ENCODE data around the gene ZNHIT6. TPM values are rescaled to one million over a fixed set of nuclear protein-coding genes. Genes with fewer than 3 reads are reported as not detected.

The ZNHIT6 gene
- total RNA-seq, 1 experiment from 2014 or later, result 16.1 TPM

DNA sequence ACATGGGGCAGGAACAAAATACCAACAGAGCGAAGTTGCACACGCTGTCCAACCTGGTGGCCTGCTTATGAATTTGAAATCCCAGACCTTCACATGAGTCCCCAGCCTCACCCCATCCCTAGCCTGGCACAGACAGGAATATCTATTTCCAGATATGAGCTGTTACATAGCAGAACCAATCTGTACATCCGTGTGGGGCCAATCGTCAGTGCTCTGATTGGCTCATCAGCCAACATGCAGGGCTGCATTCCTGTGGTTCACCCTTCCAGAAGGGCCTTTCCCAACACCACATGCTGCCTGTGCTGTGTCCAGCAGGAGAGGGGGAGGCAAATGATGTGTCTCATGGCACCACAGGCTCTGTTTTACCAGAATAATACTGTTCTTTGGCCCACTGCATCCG, 96.4 kb downstream of the ZNHIT6 start:
- TF ChIP-seq, protein P1, sequence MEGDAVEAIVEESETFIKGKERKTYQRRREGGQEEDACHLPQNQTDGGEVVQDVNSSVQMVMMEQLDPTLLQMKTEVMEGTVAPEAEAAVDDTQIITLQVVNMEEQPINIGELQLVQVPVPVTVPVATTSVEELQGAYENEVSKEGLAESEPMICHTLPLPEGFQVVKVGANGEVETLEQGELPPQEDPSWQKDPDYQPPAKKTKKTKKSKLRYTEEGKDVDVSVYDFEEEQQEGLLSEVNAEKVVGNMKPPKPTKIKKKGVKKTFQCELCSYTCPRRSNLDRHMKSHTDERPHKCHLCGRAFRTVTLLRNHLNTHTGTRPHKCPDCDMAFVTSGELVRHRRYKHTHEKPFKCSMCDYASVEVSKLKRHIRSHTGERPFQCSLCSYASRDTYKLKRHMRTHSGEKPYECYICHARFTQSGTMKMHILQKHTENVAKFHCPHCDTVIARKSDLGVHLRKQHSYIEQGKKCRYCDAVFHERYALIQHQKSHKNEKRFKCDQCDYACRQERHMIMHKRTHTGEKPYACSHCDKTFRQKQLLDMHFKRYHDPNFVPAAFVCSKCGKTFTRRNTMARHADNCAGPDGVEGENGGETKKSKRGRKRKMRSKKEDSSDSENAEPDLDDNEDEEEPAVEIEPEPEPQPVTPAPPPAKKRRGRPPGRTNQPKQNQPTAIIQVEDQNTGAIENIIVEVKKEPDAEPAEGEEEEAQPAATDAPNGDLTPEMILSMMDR (conservative IDR thresholded peaks at IDR 0.05), result no peak
- peak overlapping the region; percentile 91 for H3K27ac ChIP-seq
- H3K4me3 ChIP-seq, result peak overlapping the region; percentile 12; the same call in 1 of the 2 replicates
- intact Hi-C loops (cut with micrococcal nuclease; ENCODE audit: unreplicated experiment), result loop anchor here (1.0 to 2.0 kb wide), 4 partner anchors 17 to 283 kb away; no protein-coding TSS in a partner anchor
- peak; percentile 81 to 99 for DNase-seq
- no peak overlapping the region for H2AFZ ChIP-seq
- no peaks in the 10 kb centered on the region for H3K79me2 ChIP-seq (ENCODE audit: low read depth)
- ChIA-PET CTCF (interaction anchor here (1.1 kb wide), 1 partner anchor 268 kb away, joined by 3 read pairs; no protein-coding TSS in a partner anchor), POLR2A (ENCODE audit: unreplicated experiment) (interaction anchor here (0.6 to 2.0 kb wide), 4 partner anchors 27 to 46 kb away, joined by 5 to 23 read pairs (median 5); no protein-coding TSS in a partner anchor)
- peaks cover 53% of the 10 kb centered on the region for H3K4me1 ChIP-seq (replicated peaks; ENCODE audit: insufficient read depth)
- no peaks in the 10 kb centered on the region for H3K27me3 ChIP-seq (ENCODE audit: insufficient read depth, low read depth)
- no peaks in the 10 kb centered on the region for H3K36me3 ChIP-seq (ENCODE audit: low read depth)
- H4K20me1 ChIP-seq (ENCODE audit: insufficient read depth), result no peaks in the 10 kb centered on the region
- H3F3A ChIP-seq (ENCODE audit: insufficient read depth, low read depth), result peaks cover 38% of the 10 kb centered on the region
- H3K9me2 ChIP-seq (ENCODE audit: insufficient read depth), result no peaks in the 10 kb centered on the region
- BruUV-seq (replicated peaks), result no TSS peak
- H3K4me2 ChIP-seq, result peak overlapping the region; percentile 60
- no peaks in the 10 kb centered on the region; the same call in 1 of the 2 replicates for H3K9me3 ChIP-seq (ENCODE audit: insufficient read depth, low read depth)

GRCh38 chr1:85611425-85611824, 96.8 kb downstream of the ZNHIT6 start:
- CTCF ChIA-PET, result no interaction called here
- DNase-seq, result no peak
- peak overlapping the region; percentile 91 for H3K27ac ChIP-seq

GRCh38 chr1:85609976-85610375, 98.3 kb downstream of the ZNHIT6 start:
- Histone ChIP-seq H3K27ac (no peak overlapping the region), H3K4me2 (no peak overlapping the region), H3K4me3 (no peak overlapping the region), H3K4me1 (replicated peaks; ENCODE audit: insufficient read depth) (peaks cover 71% of the 10 kb centered on the region), H3K79me2 (ENCODE audit: low read depth) (no peaks in the 10 kb centered on the region), H3F3A (ENCODE audit: insufficient read depth, low read depth) (peaks cover 57% of the 10 kb centered on the region), H3K27me3 (ENCODE audit: insufficient read depth, low read depth) (no peaks in the 10 kb centered on the region), H4K20me1 (ENCODE audit: insufficient read depth) (no peaks in the 10 kb centered on the region), H3K36me3 (ENCODE audit: low read depth) (no peaks in the 10 kb centered on the region), H3K9me3 (ENCODE audit: insufficient read depth, low read depth) (no peaks in the 10 kb centered on the region), H2AFZ (no peak overlapping the region), H3K9me2 (ENCODE audit: insufficient read depth) (no peaks in the 10 kb centered on the region)
- no peak for DNase-seq
- TF ChIP-seq EZH2 (IDR thresholded peaks at IDR 0.05; ENCODE audit: low read depth), result no peak
- TF ChIP-seq, protein P1 (conservative IDR thresholded peaks at IDR 0.05), result no peak
- CTCF ChIA-PET, result no interaction called here
- BruUV-seq (replicated peaks), result no TSS peak
- intact Hi-C loops (cut with micrococcal nuclease; ENCODE audit: unreplicated experiment), result loop anchor here (5.0 kb wide), 2 partner anchors 97 to 897 kb away; partner anchors contain the start of gene ZNHIT6
- POLR2A ChIA-PET (ENCODE audit: unreplicated experiment), result no interaction called here

More at GRCh38 chr1:85611425-85611824, 96.8 kb downstream of the ZNHIT6 start:
- intact Hi-C loops (cut with micrococcal nuclease; ENCODE audit: unreplicated experiment), result no loop called here
- Histone ChIP-seq H3K4me3 (no peak overlapping the region), H3K9me2 (ENCODE audit: insufficient read depth) (no peaks in the 10 kb centered on the region), H3K36me3 (ENCODE audit: low read depth) (no peaks in the 10 kb centered on the region), H3K27me3 (ENCODE audit: insufficient read depth, low read depth) (no peaks in the 10 kb centered on the region), H3K4me2 (peak overlapping the region; percentile 60), H3K9me3 (ENCODE audit: insufficient read depth, low read depth) (no peaks in the 10 kb centered on the region; the same call in 1 of the 2 replicates), H3K79me2 (ENCODE audit: low read depth) (no peaks in the 10 kb centered on the region), H3F3A (ENCODE audit: insufficient read depth, low read depth) (peaks cover 43% of the 10 kb centered on the region), H4K20me1 (ENCODE audit: insufficient read depth) (no peaks in the 10 kb centered on the region), H3K4me1 (replicated peaks; ENCODE audit: insufficient read depth) (peaks cover 57% of the 10 kb centered on the region), H2AFZ (no peak overlapping the region)
- POLR2A ChIA-PET (ENCODE audit: unreplicated experiment), result interaction anchor here (0.6 to 2.0 kb wide), 5 partner anchors 12 to 47 kb away, joined by 4 to 23 read pairs (median 5); no protein-coding TSS in a partner anchor
- TSS peak; percentile 89 for BruUV-seq (replicated peaks)
- TF ChIP-seq EZH2 (IDR thresholded peaks at IDR 0.05; ENCODE audit: low read depth), result no peak
- TF ChIP-seq, protein P1 (conservative IDR thresholded peaks at IDR 0.05), result no peak

Measured in PC-9 (cell line).